NCI-H128 (cell line): Measurements from ENCODE around the gene PJA1.
A peak's percentile ranks its signal among the peaks of the same experiment; 100 is the strongest.

Experiments used
- DNase-seq: peaks from one replicate; lab custom pipeline; 2025; ENCODE audit not compliant: unreplicated experiment; lab: John Stamatoyannopoulos, UW

PJA1 gene

GRCh38 chrX:69170319-69170718, 5.1 kb upstream of the PJA1 start:
- DNase-seq = no peak

DNA sequence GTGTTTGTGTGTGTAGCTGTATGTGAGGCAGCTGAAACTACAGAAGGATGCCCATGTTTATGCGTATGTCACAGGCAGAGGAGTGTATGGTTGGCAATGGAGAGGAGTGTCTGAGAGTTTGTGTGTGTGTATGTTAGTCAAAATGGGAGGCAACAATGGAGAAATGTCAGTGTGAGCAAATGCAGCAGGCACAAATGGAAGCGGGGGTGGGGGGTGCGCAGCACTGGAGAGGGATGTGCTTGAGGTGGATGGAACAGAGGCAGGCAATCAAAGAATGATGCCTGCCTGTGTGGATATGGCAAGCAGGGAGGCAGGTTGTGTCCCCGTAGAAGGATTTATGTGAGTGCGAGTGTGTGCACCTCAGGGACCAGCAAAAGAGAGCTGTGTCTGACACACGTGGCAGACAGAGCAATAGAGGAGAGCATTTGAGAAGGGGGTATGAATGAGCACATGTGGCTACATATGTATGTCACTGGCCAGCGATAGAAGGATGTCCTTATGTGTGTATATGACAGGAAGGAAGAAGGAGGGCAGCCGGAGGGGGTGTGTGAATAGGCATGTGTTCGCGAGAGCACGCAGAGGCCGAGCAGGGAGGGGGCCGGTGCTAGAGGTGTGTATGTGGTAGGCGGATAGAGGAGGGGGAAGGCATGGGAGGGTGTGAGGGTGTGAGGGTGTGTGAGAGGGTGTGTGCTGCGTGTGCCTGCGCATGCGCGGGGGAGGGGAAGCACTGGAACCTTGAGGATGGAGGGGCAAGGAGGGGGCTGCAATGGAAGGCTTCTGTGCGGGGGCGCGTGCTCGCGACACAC, 1.1 kb downstream of the PJA1 start:
- DNase-seq = peak; percentile 3

GRCh38 chrX:69162361-69162865, 2.8 kb downstream of the PJA1 start:
- no peak for DNase-seq

DNA sequence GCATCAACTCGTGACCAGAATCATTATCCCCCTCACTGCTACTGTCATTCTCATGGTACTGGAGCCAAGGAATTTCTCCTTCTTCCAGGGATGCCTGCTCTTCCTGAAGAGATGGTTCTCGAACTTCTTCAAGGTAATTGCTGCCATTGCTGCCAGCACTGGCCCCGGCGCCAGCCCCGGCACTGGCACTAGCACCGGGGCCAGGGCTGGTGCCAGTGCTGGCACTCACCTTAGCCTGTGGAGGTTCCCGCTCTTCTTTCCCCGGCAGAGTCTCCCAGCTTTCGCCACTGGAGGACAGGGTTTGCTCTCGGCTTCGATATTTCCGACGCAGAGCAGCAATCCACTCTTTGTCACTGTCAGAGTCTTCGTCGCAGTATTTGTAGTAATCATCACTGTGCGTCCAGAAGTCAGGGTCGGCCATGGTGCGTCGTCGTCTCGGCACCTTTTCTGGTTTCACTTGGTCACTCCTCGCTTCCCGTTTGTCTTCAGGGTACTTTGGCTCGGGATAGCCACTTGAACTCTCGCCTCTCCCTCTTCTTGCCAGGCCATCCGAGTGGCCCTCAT, 3.4 kb downstream of the PJA1 start:
- DNase-seq = no peak

DNA sequence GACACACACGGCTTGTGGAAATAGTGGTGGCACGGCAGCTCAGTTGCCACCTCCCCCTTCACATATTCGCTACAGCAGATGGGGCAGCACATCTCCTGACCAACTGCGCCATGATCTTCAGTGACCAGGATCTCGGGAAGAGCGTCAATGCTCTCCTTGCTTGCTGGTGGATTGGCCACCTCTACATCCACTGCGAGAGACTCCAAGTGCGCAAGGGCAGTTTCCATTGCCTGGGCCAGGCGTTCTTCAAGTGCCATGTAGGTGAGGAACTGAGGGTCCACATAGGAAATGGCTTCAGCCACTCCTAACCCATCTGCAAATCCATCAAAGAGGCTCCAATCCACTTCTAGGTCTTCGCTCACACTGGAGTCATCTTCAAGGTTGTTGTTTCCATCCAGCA, 3.9 kb downstream of the PJA1 start:
- DNase-seq = no peak

DNA sequence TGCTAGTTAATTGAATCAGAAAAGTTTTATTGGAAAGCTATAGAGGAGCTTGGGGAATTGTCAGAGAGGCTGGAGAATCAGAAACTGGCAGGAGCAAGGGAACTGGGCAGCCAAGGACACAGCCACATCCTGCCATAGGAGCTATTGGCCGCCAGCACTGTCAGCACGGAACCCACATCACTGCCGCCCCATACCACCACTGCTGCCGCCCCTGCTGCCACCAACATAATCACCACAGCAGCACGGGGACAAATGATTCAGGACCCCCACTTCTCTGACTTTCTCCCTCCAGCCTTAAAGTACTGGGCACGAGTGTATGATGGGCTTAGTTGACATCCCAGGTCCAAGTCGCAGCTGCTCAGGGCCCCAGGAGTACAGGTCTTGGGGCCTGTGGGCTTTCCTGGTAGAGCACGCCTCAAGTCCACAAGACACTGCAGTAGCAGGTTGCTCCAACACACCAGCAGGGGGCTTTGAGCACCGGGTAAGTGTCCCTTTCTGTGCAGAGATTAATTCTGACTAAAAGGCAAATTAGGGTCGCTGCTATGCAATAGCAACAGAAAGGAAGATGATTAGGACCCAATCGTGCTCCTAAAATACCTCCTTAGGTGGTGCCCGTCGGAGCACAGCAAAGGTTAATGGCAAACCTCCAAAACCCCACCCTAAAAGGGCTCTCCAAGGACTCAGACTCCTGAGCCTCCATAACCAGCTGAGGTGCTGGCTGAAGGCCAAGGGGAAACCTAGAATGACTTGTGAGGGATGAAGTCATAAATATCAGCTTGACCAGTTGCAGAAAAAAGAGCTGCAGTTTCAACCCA, 6.9 kb downstream of the PJA1 start:
- peak; percentile 7 for DNase-seq

DNA sequence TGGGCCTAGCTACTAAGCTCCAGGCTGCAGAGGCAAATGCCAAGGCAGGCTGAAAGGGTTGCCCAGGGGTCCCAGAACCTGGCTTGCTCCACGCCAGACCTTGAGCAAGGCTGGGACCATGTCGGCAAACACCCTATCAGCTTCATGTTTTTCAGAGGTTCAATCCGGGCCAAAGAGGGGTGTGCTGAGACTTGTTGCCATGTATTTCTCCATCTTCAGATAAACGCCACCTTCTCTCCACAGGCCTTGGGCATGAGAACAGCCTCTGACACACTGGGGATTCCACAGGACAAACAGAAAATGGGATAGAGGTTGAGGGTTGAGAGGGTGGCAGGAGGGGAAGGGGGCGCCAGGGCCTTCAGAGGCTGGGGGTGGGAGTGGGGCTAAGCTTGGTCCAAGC, 8.6 kb downstream of the PJA1 start:
- no peak for DNase-seq

DNA sequence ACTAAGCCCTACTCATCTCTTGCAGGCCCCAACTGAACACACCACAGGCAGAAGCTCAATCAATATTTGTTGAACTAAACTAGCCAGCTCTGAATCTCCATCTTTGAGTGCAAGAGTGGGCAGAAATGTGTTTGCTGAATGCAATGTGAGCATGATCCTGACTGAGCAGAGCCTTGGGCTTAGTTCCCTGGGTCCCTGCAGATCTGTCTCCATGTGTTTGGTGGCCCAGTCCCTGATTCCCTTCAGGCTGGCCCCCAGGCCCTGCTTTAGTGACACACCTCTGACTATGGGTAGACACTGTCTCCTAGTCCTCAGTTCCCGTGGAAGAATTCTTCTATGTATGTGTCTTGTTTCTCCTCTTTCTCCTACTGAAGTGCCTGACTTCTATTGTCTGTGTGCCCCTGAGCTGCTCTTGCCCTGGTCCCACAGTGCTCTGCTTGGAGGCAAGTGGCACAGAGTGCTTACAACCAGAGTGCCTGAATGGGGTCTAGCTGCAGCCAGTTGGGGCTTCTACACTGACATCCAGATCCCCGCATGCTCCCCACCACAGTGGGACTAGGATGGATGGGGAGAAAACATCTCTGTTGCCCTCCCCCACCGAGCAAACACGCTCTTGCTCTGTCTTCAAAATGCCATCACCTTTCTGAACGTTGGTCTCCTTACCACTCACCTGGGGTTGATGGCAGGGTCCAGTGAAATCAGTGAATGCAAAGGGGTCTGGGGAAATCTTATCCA, 9.3 kb downstream of the PJA1 start:
- DNase-seq = no peak

DNA sequence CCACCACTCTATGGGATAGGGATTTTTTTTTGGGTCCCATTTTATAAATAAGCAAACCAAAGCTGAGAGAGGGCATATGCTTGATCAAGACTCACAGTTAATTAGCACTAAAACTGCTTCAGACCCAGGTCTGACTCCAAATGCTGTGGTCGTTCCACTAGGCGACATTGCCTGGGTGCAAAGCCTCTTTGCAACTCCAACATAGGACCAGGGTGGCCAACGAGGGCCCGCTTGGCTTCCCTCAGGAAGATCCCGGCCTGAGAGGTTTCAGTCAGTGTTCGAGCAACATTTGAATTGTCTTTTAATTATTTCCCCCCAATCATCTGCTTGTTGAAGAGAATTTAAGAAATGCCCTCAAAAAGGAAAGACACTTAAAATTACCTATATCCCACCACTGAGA, 11.2 kb downstream of the PJA1 start:
- DNase-seq = no peak

- DNase-seq = no peak
Measured at GRCh38 chrX:69153060-69153730, 12.1 kb downstream of the PJA1 start.

DNA sequence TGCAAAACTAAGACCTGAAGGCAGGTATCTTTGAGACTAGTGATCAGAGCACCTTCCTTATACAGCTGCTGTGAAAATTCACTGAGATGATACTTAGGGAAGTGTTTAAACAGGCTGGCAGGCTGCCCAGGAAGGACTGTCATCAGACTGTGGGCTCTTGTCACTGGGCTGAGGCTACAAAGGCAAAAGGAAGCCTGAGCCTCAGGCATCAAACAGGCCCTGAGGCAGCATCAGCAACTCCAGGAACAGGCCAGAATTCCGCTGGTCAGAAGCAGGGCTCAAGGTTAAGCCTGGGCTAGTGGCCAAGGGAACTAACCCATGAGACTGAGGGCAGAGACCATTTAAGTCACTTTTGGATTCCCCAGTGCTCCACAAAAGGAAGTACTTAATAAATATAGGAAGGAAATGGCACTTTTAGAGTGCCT, 12.8 kb downstream of the PJA1 start:
- no peak for DNase-seq

DNA sequence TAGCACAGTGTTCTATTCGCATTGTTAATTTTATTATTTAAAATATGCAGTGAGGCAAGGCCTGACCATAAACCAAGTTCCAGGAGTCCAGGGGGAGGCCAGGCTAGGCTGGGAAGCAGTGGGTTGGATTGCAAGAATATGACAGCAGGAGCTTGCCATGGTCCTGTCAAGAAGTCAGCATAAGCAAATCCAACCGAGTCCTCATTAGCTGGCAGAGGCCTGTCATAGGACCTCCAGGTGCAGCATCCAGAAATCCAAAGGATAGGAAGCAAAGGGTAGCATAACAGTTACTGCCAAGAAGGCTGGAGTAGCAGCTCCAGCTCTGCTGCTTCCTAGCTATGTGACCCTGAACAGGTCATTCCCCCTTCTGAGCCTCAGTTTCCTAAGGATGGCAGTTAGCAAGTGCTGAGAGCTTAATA, 13.4 kb downstream of the PJA1 start:
- no peak for DNase-seq

- no peak for DNase-seq
Measured at GRCh38 chrX:69150281-69150960, 14.8 kb downstream of the PJA1 start.

- DNase-seq = no peak
Measured at GRCh38 chrX:69149466-69150280, 15.6 kb downstream of the PJA1 start.

DNA sequence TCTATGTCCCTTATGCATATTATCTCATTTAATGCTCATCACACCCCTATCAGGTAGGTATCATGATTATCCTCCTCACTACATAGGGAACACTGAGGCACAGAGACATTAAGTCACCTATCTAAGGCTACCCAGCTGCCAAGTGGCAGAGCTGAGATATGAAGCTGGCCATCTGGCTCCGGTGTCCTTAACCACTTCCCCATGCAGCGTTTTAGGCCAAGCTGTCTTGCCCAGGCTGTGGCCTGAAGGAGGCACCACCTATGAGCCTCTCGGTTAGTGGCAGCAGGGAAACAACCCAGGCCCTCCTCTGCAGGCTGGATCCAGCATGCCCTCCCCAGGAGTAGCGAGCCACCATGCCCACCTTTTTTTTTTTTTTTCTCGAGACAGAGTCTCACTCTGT, 16.3 kb downstream of the PJA1 start:
- no peak for DNase-seq

DNA sequence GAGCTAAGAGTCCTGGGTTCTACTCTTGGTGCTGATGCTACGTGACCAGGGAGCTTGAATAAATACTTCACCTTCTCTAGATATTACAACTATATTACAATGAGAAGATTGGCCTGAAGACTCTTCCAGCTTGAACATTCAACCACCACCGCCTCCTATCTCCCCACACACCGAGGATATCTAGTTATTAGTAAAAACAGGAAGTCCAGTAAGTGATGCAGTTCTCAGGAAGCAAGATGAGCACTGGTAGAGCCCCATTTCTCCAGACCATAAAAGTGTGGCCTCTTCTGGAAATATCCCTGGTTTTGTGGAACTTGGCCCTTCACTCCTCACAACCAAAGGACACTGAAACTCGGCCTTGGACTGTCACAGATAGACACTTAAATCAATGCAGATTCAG, 18.5 kb downstream of the PJA1 start:
- no peak for DNase-seq

DNA sequence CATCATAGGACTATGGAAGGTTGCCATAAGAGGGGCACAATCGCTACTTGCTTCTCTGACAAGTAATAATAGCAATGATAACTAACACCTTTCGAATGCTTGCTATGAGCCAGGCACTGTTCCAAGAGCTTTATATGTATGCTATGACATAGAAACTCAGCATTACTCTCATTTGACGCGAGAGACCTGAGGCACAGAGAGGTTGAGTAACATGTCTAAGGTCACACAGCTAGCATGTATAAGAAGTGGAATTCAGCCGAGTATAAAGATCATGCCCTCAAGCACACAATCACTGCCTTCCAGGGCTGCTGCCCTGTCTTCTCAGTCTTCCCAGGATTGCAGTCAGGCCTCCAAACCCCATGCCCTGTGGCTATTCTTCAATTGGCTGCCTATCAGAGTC, 19.5 kb downstream of the PJA1 start:
- DNase-seq = no peak

- no peak for DNase-seq
Measured at GRCh38 chrX:69144838-69145680, 20.2 kb downstream of the PJA1 start.
